CD4-positive, alpha-beta T cell treated with Interleukin-6 at 100 ng/mL for 8 hours (primary cell): ENCODE data around the gene HMCES.
"Not testable (repeated sequence)": the region's sequence is repeated elsewhere in the genome, so short reads cannot be mapped to it uniquely, and the experiment has no call there.

ENCODE experiments used
- DNase-seq: peaks from one replicate; pipeline ENCODE4 v3.0.0-alpha.2; 2020; ENCODE audit warnings: mixed read lengths, low spot score

HMCES gene

GRCh38 chr3:129348734-129349133 lies 70.1 kb downstream of the HMCES start:
- no peak for DNase-seq

GRCh38 chr3:129349169-129349568 lies 70.5 kb downstream of the HMCES start:
- not testable (repeated sequence) for DNase-seq

GRCh38 chr3:129349791-129350190 lies 71.1 kb downstream of the HMCES start:
- DNase-seq, result no peak

- no peak for DNase-seq
Observed at GRCh38 chr3:129352045-129352444, 73.4 kb downstream of the HMCES start.

- no peak for DNase-seq
Observed at GRCh38 chr3:129352650-129353588, 74.2 kb downstream of the HMCES start.

- no peak for DNase-seq
Observed at GRCh38 chr3:129353589-129353941, 74.9 kb downstream of the HMCES start.
